GM12878 (cell line): ENCODE data around the gene MRTFB. TPM values are rescaled to one million over a fixed set of nuclear protein-coding genes. Genes with fewer than 3 reads are reported as not detected.

Source experiments
- ATAC-seq: fragments of 200-7000 bp; cut with Tn5 transposase; 3 replicates; pipeline ENCODE4 v1.9.1; 2020; ENCODE audit warnings: mild to moderate bottlenecking, moderate library complexity
- BruUV-seq: library from RNA; stranded (reverse); fragments of 400-500 nt; replicated peaks from 2 replicates; lab custom pipeline; 2021; lab: Mats Ljungman, UMichigan
- CTCF ChIA-PET: fragments of 300-600 bp; sonication (Branson Sonifier 250); formaldehyde crosslinking; extraction: SDS; loops from one replicate; lab custom pipeline; 2021; ENCODE audit warnings: inconsistent platforms; lab: Yijun Ruan, JAX
- POLR2A ChIA-PET: fragments of 350-600 bp; formaldehyde crosslinking; extraction: SDS; loops from one replicate; lab custom pipeline; 2021; ENCODE audit warnings: inconsistent platforms; lab: Charles Lee
- RAD21 ChIA-PET: fragments of 300-600 bp; sonication (Branson Sonifier 250); formaldehyde crosslinking; loops from one replicate; lab custom pipeline; 2023; ENCODE audit warnings: antibody characterized with exemption; ENCODE audit not compliant: unreplicated experiment; lab: Charles Lee
- SMC1A ChIA-PET: fragments of 300-600 bp; sonication (Branson Sonifier 250); formaldehyde crosslinking; loops from one replicate; lab custom pipeline; 2023; ENCODE audit not compliant: unreplicated experiment, uncharacterized antibody; lab: Charles Lee
- DNase-seq: peaks from one replicate; pipeline ENCODE4 v3.0.0-alpha.2; 2011; ENCODE audit warnings: low read depth, low spot score
- FAIRE-seq: peaks from 3 replicates; lab custom pipeline; 2011; peaks lifted over from hg19 to GRCh38; lab: Jason Lieb, UNC
- H2AFZ ChIP-seq: 2 replicates; pipeline ENCODE4 v1.6.0; 2011; ENCODE audit warnings: low read depth, low read length, control low read depth; ENCODE audit not compliant: control insufficient read depth
- H3K27ac ChIP-seq: 2 replicates; pipeline ENCODE4 v1.5.1; 2011; ENCODE audit warnings: control low read depth; ENCODE audit not compliant: control insufficient read depth, insufficient read depth
- H3K27me3 ChIP-seq, 2 experiments: replicated peaks in 1 of 2; 2 replicates each; pipeline versions ENCODE4 v1.6.0 to v1.6.1; 2011; ENCODE audit warnings: low read length in 1 of 2; ENCODE audit not compliant: control insufficient read depth in 2 of 2, insufficient read depth in 2 of 2
- H3K36me3 ChIP-seq, 2 experiments: 2 replicates each; pipeline ENCODE4 v1.5.1; 2011; ENCODE audit warnings: low read length in 1 of 2; ENCODE audit not compliant: control insufficient read depth in 2 of 2, insufficient read depth in 2 of 2
- H3K4me1 ChIP-seq: 2 replicates; pipeline ENCODE4 v1.6.1; 2011; ENCODE audit warnings: mild to moderate bottlenecking, low read length, moderate library complexity, mixed read lengths; ENCODE audit not compliant: control insufficient read depth, insufficient read depth
- H3K4me2 ChIP-seq: 2 replicates; pipeline ENCODE4 v1.6.0; 2011; ENCODE audit warnings: control low read depth; ENCODE audit not compliant: control insufficient read depth, insufficient read depth
- H3K4me3 ChIP-seq: fragments of 200-600 bp; sonication (generic); 2 replicates; pipeline ENCODE4 v1.5.1; 2016
- H3K79me2 ChIP-seq: 2 replicates; pipeline ENCODE4 v1.6.0; 2011; ENCODE audit warnings: low read length; ENCODE audit not compliant: control insufficient read depth, insufficient read depth
- H3K9ac ChIP-seq: 2 replicates; pipeline ENCODE4 v1.8.0; 2011; ENCODE audit warnings: low read length, control low read depth, mixed read lengths; ENCODE audit not compliant: control insufficient read depth, insufficient read depth
- H3K9me3 ChIP-seq: replicated peaks from 3 replicates; pipeline ENCODE4 v1.5.1; 2011; ENCODE audit warnings: mild to moderate bottlenecking, low read length; ENCODE audit not compliant: control insufficient read depth, insufficient read depth
- H4K20me1 ChIP-seq: 2 replicates; pipeline ENCODE4 v1.6.0; 2011; ENCODE audit not compliant: control insufficient read depth, insufficient read depth
- BACH1 ChIP-seq: fragments of 450-650 bp; IDR thresholded peaks from 2 replicates; pipeline ENCODE4 v1.6.1; 2017; ENCODE audit warnings: mild to moderate bottlenecking, borderline replicate concordance
- MYC ChIP-seq: IDR thresholded peaks from 2 replicates; pipeline ENCODE4 v1.6.1; 2011; ENCODE audit warnings: mild to moderate bottlenecking, low read length, moderate library complexity, inconsistent platforms; ENCODE audit not compliant: insufficient read depth, insufficient replicate concordance, insufficient read length, severe bottlenecking
- SIN3A ChIP-seq: IDR thresholded peaks from 2 replicates; pipeline ENCODE4 v1.6.1; 2012; ENCODE audit warnings: low read depth, low read length, improper control_type of control experiment
- WGBS: methylation state at CpG from one replicate; pipeline ENCODE4 v1.1.6; 2016; ENCODE audit warnings: low lambda C conversion rate; ENCODE audit not compliant: insufficient replicate concordance, insufficient coverage; ENCODE audit errors: missing lambda C conversion rate; 5-methylcytosine and 5-hydroxymethylcytosine counted together
- in situ Hi-C: fragments of 300-500 bp; cut with MboI; formaldehyde crosslinking; loops from 9 replicates; pipeline ENCODE4 v1.14.3; 2018; ENCODE audit warnings: mixed read lengths
- intact Hi-C: fragments of 100-400 bp; cut with micrococcal nuclease; formaldehyde crosslinking; loops from one replicate; pipeline ENCODE4 v1.14.2; 2022; ENCODE audit not compliant: unreplicated experiment
- polyA plus RNA-seq, 11 experiments: library from polyadenylated mRNA; depleted of rRNA in 4 of 11; unstranded in 6 of 11; stranded (reverse) in 5 of 11; fragments of >200 nt; fragmentation: Nextera tagmentation in 4 of 11; fragmentation: Illumina TruSeq in 1 of 11; extraction: Ambion mirVana in 4 of 11; extraction: Trizol in 1 of 11; gene quantifications; 1 replicate in 1 of 11; 2 replicates in 10 of 11; pipeline versions ENCODE4 v1.2.1 to v1.2.3, GENCODE V29; 2011 to 2016; ENCODE audit warnings: inconsistent platforms in 2 of 11, missing spikeins in 2 of 11, low read depth in 1 of 11
- total RNA-seq, 4 experiments: library from RNA; depleted of rRNA in 3 of 4; stranded (reverse); fragments of >200 nt in 3 of 4; fragmentation: Illumina TruSeq in 1 of 4; extraction: Trizol in 1 of 4; gene quantifications; 2 replicates each; pipeline versions ENCODE4 v1.2.1 to v1.2.3, GENCODE V29; 2013 to 2021

MRTFB gene
- total and polyA plus RNA-seq, 10 of the 15 experiments (the other 5 are each of a cell fraction or from before 2014, with no cell fraction given), result 2.1 to 14.3 (median 8.0) TPM

GRCh38 chr16:14024283-14024682 is 46.8 kb upstream of the MRTFB start:
- no peak overlapping the region for H3K9ac ChIP-seq
- H3K36me3 ChIP-seq, result no peaks in the 10 kb centered on the region
- in situ Hi-C loops (no loop called here), intact Hi-C loops (no loop called here)
- SMC1A ChIA-PET, result interaction anchor here (0.8 to 2.0 kb wide), 4 partner anchors 13 to 188 kb away, joined by 3 to 7 read pairs (median 4); no protein-coding TSS in a partner anchor
- H3K4me2 ChIP-seq, result no peak overlapping the region
- RAD21 ChIA-PET, result no interaction called here
- FAIRE-seq, result no peak
- no peaks in the 10 kb centered on the region for H3K9me3 ChIP-seq
- no peak for TF ChIP-seq SIN3A
- peak; percentile 95 for TF ChIP-seq BACH1
- CTCF ChIA-PET, result interaction anchor here (1.6 to 2.3 kb wide), 2 partner anchors 101 to 105 kb away, joined by 3 to 8 read pairs; partner anchors contain the start of gene ERCC4
- POLR2A ChIA-PET, result no interaction called here
- no peak overlapping the region for H2AFZ ChIP-seq
- no peak overlapping the region for H3K4me3 ChIP-seq
- H3K79me2 ChIP-seq, result no peaks in the 10 kb centered on the region
- H3K4me1 ChIP-seq, result no peaks in the 10 kb centered on the region
- no peaks in the 10 kb centered on the region for H3K27me3 ChIP-seq
- BruUV-seq, result no TSS peak
- no peak for ATAC-seq
- 35% methylated on average over 2 of the region's 2 CpGs for WGBS
- no peak for DNase-seq
- H4K20me1 ChIP-seq, result no peaks in the 10 kb centered on the region
- H3K27ac ChIP-seq, result no peak overlapping the region

- Histone ChIP-seq H2AFZ (no peak overlapping the region), H3K4me3 (no peak overlapping the region), H3K9ac (no peak overlapping the region), H3K9me3 (no peaks in the 10 kb centered on the region), H3K4me2 (no peak overlapping the region), H3K27me3 (no peaks in the 10 kb centered on the region), H3K27ac (no peak overlapping the region), H3K4me1 (no peaks in the 10 kb centered on the region), H4K20me1 (no peaks in the 10 kb centered on the region), H3K36me3 (no peaks in the 10 kb centered on the region), H3K79me2 (no peaks in the 10 kb centered on the region)
- ChIA-PET RAD21 (interaction anchor here (1.4 kb wide), 1 partner anchor 20 kb away, joined by 3 read pairs; no protein-coding TSS in a partner anchor), CTCF (interaction anchor here (0.9 kb wide), 1 partner anchor 9 kb away, joined by 3 read pairs; no protein-coding TSS in a partner anchor), POLR2A (no interaction called here), SMC1A (interaction anchor here (1.2 kb wide), 1 partner anchor 121 kb away, joined by 3 read pairs; no protein-coding TSS in a partner anchor)
- DNase-seq (no peak), ATAC-seq (no peak), FAIRE-seq (no peak)
- in situ Hi-C loops (no loop called here), intact Hi-C loops (no loop called here)
- no TSS peak for BruUV-seq
- 70% methylated on average over 3 of the region's 3 CpGs for WGBS
- TF ChIP-seq MYC, result no peak
These were observed 44.4 kb upstream of the MRTFB start for GRCh38 chr16:14026572-14027285.
